Activated CD4-positive, alpha-beta T cell treated with anti-CD3 and anti-CD28 coated beads for 1 hour (primary cell): Measurements from ENCODE around the gene MYO16.
"Not testable (repeated sequence)": the region's sequence is repeated elsewhere in the genome, so short reads cannot be mapped to it uniquely, and the experiment has no call there.

Source experiments
- DNase-seq: peaks from one replicate; pipeline ENCODE4 v3.0.0-alpha.2; 2020

MYO16 gene

GRCh38 chr13:109209526-109209925, 580.1 kb downstream of the MYO16 start:
- DNase-seq: no peak

- no peak for DNase-seq
Observed at GRCh38 chr13:109211616-109212015, 582.2 kb downstream of the MYO16 start.

GRCh38 chr13:109212650-109213049, 583.2 kb downstream of the MYO16 start:
- no peak for DNase-seq

- no peak for DNase-seq
Observed at GRCh38 chr13:109213714-109214113, 584.3 kb downstream of the MYO16 start.

- DNase-seq: no peak
Observed at GRCh38 chr13:109214393-109214792, 585.0 kb downstream of the MYO16 start.

- DNase-seq: no peak
Observed at GRCh38 chr13:109215377-109215776, 586.0 kb downstream of the MYO16 start.

GRCh38 chr13:109217510-109217909, 588.1 kb downstream of the MYO16 start:
- not testable (repeated sequence) for DNase-seq

GRCh38 chr13:109220631-109221030, 591.2 kb downstream of the MYO16 start:
- DNase-seq: no peak

- no peak for DNase-seq
Observed at GRCh38 chr13:109224033-109224432, 594.6 kb downstream of the MYO16 start.

- no peak for DNase-seq
Observed at GRCh38 chr13:109226631-109227030, 597.2 kb downstream of the MYO16 start.

- DNase-seq: no peak
Observed at GRCh38 chr13:109227344-109227940, 598.0 kb downstream of the MYO16 start.

- DNase-seq: no peak
Observed at GRCh38 chr13:109228211-109228610, 598.8 kb downstream of the MYO16 start.

GRCh38 chr13:109231888-109232287, 602.5 kb downstream of the MYO16 start:
- DNase-seq: no peak

- no peak for DNase-seq
Observed at GRCh38 chr13:109233293-109233692, 603.9 kb downstream of the MYO16 start.

GRCh38 chr13:109235901-109236300, 606.5 kb downstream of the MYO16 start:
- DNase-seq: no peak

GRCh38 chr13:109241160-109241559, 611.7 kb downstream of the MYO16 start:
- no peak for DNase-seq

- no peak for DNase-seq
Observed at GRCh38 chr13:109243311-109243951, 614.0 kb downstream of the MYO16 start.

GRCh38 chr13:109244566-109244965, 615.2 kb downstream of the MYO16 start:
- no peak for DNase-seq

- no peak for DNase-seq
Observed at GRCh38 chr13:109246001-109246400, 616.6 kb downstream of the MYO16 start.

GRCh38 chr13:109249780-109250528, 620.5 kb downstream of the MYO16 start:
- no peak for DNase-seq

- no peak for DNase-seq
Observed at GRCh38 chr13:109251956-109252355, 622.5 kb downstream of the MYO16 start.

GRCh38 chr13:109253316-109253715, 623.9 kb downstream of the MYO16 start:
- no peak for DNase-seq

- DNase-seq: no peak
Observed at GRCh38 chr13:109254274-109254673, 624.9 kb downstream of the MYO16 start.
